Esophagus squamous epithelium (tissue), 4 donors: ENCODE data around the gene RINL.

Experiments
- POLR2A ChIP-seq, 4 donors: fragments of 450-650 bp; IDR thresholded peaks; one replicate each; pipeline ENCODE4 v1.6.1; 2017; ENCODE audit warnings: antibody characterized with exemption in 4 of 4, mild to moderate bottlenecking in 4 of 4, moderate library complexity in 3 of 4
- TF ChIP-seq, protein P1 (sequence below), 6 experiments: fragments of 450-650 bp in 4 of 6; fragments of 200-600 bp in 2 of 6; sonication (generic) in 2 of 6; IDR thresholded peaks; one replicate each; pipeline ENCODE4 v1.5.1; 2016 to 2019; ENCODE audit warnings: antibody characterized with exemption in 6 of 6, mild to moderate bottlenecking in 4 of 6, moderate library complexity in 4 of 6

DNA sequence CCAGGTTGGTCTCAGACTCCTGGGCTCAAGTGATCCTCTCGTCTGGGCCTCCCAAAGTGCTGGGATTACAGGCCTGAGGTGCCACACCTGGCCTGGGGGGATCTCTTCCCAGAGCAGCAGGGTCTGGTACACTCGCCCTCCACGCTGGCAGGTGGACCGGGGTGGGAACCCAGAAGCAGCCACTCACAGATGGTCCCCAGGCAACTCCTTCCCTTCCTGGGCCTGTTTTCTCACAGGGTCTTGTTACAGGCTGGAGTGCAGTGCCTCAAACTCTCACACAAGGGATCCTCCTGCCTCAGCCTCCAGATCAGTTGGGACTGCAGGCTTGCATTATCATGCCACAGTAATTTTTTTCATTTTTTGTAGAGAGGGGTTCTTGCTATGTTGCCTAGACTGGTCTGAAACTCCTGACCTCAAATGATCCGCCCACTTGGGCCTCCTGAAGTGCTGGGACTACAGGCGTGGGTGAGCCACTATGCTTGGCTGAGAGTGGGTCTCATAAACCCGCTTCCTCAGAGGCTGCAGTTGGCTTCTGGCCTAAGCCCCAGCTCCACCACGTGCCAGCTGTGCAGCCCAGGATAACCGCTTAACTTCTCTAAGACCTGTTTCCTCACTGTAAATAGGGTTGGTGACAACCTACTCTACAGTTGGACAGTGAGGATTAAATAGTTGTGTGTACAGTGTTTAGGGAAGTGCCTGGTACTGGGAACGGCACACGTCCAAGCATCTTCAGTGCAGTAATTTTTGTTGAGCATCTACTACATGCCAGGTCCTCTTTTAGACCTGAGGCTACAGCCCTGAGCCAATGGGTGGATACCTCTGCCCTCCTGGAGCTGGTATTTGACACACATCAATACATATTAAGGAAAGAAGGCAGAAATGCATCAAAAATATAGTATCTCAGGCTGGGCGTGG, 34.8 kb upstream of the RINL start:
- TF ChIP-seq, protein P1, sequence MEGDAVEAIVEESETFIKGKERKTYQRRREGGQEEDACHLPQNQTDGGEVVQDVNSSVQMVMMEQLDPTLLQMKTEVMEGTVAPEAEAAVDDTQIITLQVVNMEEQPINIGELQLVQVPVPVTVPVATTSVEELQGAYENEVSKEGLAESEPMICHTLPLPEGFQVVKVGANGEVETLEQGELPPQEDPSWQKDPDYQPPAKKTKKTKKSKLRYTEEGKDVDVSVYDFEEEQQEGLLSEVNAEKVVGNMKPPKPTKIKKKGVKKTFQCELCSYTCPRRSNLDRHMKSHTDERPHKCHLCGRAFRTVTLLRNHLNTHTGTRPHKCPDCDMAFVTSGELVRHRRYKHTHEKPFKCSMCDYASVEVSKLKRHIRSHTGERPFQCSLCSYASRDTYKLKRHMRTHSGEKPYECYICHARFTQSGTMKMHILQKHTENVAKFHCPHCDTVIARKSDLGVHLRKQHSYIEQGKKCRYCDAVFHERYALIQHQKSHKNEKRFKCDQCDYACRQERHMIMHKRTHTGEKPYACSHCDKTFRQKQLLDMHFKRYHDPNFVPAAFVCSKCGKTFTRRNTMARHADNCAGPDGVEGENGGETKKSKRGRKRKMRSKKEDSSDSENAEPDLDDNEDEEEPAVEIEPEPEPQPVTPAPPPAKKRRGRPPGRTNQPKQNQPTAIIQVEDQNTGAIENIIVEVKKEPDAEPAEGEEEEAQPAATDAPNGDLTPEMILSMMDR (IDR thresholded peaks at IDR 0.05): no peak
- TF ChIP-seq POLR2A (IDR thresholded peaks at IDR 0.05): no peak
